HL-60 (cell line): Measurements from ENCODE around the gene NUB1.

Source experiments
- DNase-seq, 2 experiments: peaks; one replicate each; pipeline ENCODE4 v3.0.0-alpha.2; 2010 to 2020; ENCODE audit warnings: low read depth in 1 of 2, low spot score in 1 of 2
- H3K27ac ChIP-seq: fragments of 250-450 bp; sonication (Bioruptor Pico); replicated peaks from 2 replicates; pipeline ENCODE4 v1.5.1; 2020; ENCODE audit warnings: mild to moderate bottlenecking, moderate library complexity
- H3K27me3 ChIP-seq: fragments of 250-450 bp; sonication (Bioruptor Pico); 2 replicates; pipeline ENCODE4 v1.5.1; 2021; ENCODE audit warnings: mild to moderate bottlenecking, moderate library complexity; ENCODE audit not compliant: insufficient read depth, poor library complexity, severe bottlenecking
- H3K4me3 ChIP-seq: replicated peaks from 2 replicates; pipeline ENCODE4 v1.5.1; 2011; ENCODE audit warnings: mild to moderate bottlenecking, control low read depth, low read length; ENCODE audit not compliant: insufficient read depth
- GABPA ChIP-seq: IDR thresholded peaks from 2 replicates; pipeline ENCODE4 v1.6.1; 2012; ENCODE audit warnings: low read depth
- POLR2AphosphoS5 ChIP-seq: IDR thresholded peaks from 2 replicates; pipeline ENCODE4 v1.6.1; 2012; ENCODE audit warnings: low read depth
- SPI1 ChIP-seq: IDR thresholded peaks from 2 replicates; pipeline ENCODE4 v1.6.1; 2012; ENCODE audit warnings: low read depth, mild to moderate bottlenecking, borderline replicate concordance
- TF ChIP-seq, protein P1 (sequence below): IDR thresholded peaks from 2 replicates; pipeline ENCODE4 v1.6.1; 2012; ENCODE audit warnings: low read depth; ENCODE audit not compliant: insufficient replicate concordance
- TF ChIP-seq, protein P2 (sequence below): IDR thresholded peaks from one replicate; pipeline ENCODE4 v1.5.1; 2011; ENCODE audit warnings: low read length, control low read depth, inconsistent platforms; ENCODE audit not compliant: insufficient read depth

The NUB1 gene

DNA sequence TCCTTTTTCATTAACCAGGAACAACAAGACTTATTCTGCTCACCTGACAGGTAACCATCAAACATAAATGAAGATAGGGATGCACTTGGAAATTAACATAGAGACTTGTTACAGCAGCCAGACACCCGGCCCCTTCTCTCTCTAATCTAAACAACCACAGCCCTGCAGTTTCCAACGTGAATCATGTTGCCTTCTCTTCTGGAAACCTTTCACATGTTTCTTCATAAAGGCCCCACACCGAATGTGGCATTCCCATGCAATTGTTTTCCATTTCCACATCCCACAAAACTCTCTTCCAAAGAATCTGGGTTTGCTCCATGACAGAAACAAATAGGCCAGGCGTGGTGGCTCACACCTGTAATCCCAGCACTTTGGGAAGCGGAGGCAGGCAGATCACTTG, 83.2 kb downstream of the NUB1 start:
- H3K27ac ChIP-seq, result no peak overlapping the region
- H3K4me3 ChIP-seq, result no peak overlapping the region
- TF ChIP-seq POLR2AphosphoS5 (no peak), SPI1 (no peak), GABPA (no peak)
- TF ChIP-seq, protein P1, sequence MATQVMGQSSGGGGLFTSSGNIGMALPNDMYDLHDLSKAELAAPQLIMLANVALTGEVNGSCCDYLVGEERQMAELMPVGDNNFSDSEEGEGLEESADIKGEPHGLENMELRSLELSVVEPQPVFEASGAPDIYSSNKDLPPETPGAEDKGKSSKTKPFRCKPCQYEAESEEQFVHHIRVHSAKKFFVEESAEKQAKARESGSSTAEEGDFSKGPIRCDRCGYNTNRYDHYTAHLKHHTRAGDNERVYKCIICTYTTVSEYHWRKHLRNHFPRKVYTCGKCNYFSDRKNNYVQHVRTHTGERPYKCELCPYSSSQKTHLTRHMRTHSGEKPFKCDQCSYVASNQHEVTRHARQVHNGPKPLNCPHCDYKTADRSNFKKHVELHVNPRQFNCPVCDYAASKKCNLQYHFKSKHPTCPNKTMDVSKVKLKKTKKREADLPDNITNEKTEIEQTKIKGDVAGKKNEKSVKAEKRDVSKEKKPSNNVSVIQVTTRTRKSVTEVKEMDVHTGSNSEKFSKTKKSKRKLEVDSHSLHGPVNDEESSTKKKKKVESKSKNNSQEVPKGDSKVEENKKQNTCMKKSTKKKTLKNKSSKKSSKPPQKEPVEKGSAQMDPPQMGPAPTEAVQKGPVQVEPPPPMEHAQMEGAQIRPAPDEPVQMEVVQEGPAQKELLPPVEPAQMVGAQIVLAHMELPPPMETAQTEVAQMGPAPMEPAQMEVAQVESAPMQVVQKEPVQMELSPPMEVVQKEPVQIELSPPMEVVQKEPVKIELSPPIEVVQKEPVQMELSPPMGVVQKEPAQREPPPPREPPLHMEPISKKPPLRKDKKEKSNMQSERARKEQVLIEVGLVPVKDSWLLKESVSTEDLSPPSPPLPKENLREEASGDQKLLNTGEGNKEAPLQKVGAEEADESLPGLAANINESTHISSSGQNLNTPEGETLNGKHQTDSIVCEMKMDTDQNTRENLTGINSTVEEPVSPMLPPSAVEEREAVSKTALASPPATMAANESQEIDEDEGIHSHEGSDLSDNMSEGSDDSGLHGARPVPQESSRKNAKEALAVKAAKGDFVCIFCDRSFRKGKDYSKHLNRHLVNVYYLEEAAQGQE, result no peak
- TF ChIP-seq, protein P2, sequence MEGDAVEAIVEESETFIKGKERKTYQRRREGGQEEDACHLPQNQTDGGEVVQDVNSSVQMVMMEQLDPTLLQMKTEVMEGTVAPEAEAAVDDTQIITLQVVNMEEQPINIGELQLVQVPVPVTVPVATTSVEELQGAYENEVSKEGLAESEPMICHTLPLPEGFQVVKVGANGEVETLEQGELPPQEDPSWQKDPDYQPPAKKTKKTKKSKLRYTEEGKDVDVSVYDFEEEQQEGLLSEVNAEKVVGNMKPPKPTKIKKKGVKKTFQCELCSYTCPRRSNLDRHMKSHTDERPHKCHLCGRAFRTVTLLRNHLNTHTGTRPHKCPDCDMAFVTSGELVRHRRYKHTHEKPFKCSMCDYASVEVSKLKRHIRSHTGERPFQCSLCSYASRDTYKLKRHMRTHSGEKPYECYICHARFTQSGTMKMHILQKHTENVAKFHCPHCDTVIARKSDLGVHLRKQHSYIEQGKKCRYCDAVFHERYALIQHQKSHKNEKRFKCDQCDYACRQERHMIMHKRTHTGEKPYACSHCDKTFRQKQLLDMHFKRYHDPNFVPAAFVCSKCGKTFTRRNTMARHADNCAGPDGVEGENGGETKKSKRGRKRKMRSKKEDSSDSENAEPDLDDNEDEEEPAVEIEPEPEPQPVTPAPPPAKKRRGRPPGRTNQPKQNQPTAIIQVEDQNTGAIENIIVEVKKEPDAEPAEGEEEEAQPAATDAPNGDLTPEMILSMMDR, result no peak
- no peaks in the 10 kb centered on the region for H3K27me3 ChIP-seq
- DNase-seq, result no peak

DNA sequence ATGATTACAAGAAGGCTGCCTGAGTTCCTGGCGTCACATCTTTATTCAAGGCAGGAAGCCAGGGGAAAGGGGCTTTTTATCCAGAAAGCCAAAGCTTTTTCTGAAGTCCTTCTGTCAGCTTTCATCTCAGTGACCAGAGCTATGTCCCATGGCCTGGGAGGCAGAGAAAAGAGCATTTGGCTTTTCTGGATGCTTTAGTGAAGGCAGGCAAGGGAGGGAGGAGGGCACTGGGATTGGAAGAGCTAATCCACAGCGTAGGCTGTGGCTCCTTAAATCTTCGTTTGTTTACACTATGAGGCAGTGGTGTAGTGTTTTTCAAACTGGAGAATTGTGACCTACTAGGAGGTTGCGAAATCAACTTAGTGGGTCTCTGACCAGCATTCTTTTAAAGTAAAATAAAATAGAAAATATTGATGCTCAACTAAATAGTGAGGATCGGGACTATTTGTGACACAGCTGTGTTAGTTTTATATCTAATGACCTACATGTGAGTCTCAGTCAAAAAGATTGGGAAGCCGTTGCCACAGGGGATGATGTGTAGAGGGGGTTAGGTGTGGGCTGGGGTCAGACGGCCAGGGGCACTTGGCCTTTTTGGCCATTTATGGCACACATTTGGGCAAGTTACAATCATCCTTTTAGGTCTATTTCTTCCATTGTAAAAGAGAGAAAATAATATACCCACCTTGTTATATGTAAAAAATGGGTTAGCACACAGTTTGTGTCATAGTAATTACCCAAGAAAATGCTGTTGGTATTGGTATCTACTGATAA, 84.2 kb downstream of the NUB1 start:
- DNase-seq, result no peak
- Histone ChIP-seq H3K27ac (no peak overlapping the region), H3K27me3 (no peaks in the 10 kb centered on the region), H3K4me3 (no peak overlapping the region)
- TF ChIP-seq, protein P2, result no peak
- no peak for TF ChIP-seq POLR2AphosphoS5
- no peak for TF ChIP-seq SPI1
- no peak for TF ChIP-seq GABPA
- TF ChIP-seq, protein P1, result no peak

DNA sequence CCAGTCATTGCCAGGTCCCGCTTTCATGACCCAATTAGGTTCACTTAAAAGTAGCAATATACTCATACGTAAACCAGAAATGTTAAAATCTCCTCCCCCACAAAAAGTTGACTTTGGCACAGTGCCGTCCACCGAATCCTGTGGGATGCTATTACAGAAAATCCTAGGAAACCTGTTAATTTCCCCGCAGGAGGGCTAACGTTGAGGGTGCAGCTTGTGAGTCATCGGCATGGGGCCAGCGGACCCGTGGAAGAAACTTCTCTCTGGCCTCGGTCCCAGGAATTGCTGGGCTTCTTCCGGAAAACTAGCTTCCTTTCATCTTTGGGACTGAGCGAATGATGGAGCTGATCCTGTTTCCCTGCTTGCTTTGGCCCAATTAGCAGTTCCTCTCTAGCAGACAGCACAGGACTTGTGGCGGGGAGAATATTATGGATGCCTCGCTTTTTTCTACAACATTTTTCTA, 84.9 kb downstream of the NUB1 start:
- H3K27ac ChIP-seq, result no peak overlapping the region
- H3K27me3 ChIP-seq, result no peaks in the 10 kb centered on the region
- DNase-seq, result no peak
- H3K4me3 ChIP-seq, result no peak overlapping the region
- TF ChIP-seq POLR2AphosphoS5, result no peak
- TF ChIP-seq, protein P1, result no peak
- TF ChIP-seq, protein P2, result no peak
- no peak for TF ChIP-seq SPI1
- no peak for TF ChIP-seq GABPA
